ENCODE measurements around the gene CDK5.

GRCh38 chr7:151075978-151076426, 18.3 kb upstream of the CDK5 start:
- TF ChIP-seq POLR2A (IDR thresholded peaks at IDR 0.05; ENCODE audit: low read depth, low read length) (no peak), POLR2AphosphoS5 (IDR thresholded peaks at IDR 0.05; ENCODE audit: low read depth, low read length) (no peak), SPI1 (IDR thresholded peaks at IDR 0.05; ENCODE audit: low read depth, low read length) (no peak), TAF1 (IDR thresholded peaks at IDR 0.05; ENCODE audit: low read depth, low read length) (no peak), POU2F2 (IDR thresholded peaks at IDR 0.05; ENCODE audit: low read depth, low read length) (no peak)
